Endothelial cell of umbilical vein (primary cell): Measurements from ENCODE around the gene GALNT17. TPM values are rescaled to one million over a fixed set of nuclear protein-coding genes. Genes with fewer than 3 reads are reported as not detected.

Experiments used
- BruUV-seq: library from RNA; stranded (reverse); fragments of 400-500 nt; replicated peaks from 2 replicates; lab custom pipeline; 2021; lab: Mats Ljungman, UMichigan
- CTCF ChIA-PET: fragments of 300-600, 350-600 bp; sonication (Branson Sonifier 250); formaldehyde crosslinking; loops from one replicate; lab custom pipeline; 2021; ENCODE audit warnings: antibody characterized with exemption, inconsistent platforms; lab: Charles Lee
- POLR2A ChIA-PET: fragments of 300-600, 350-600 bp; sonication (Branson Sonifier 250); formaldehyde crosslinking; loops from one replicate; lab custom pipeline; 2021; ENCODE audit warnings: antibody characterized with exemption, inconsistent platforms; lab: Charles Lee
- DNase-seq: peaks from one replicate; pipeline ENCODE4 v3.0.0-alpha.2; 2011; ENCODE audit warnings: low read depth, low spot score
- FAIRE-seq: peaks from 2 replicates; lab custom pipeline; 2011; peaks lifted over from hg19 to GRCh38; lab: Jason Lieb, UNC
- H2AFZ ChIP-seq: 2 replicates; pipeline ENCODE4 v1.6.0; 2012; ENCODE audit warnings: low read depth, low read length, control low read depth, inconsistent platforms
- H3K27ac ChIP-seq: 2 replicates; pipeline ENCODE4 v1.5.1; 2011; ENCODE audit warnings: low read depth, mild to moderate bottlenecking, control low read depth, low read length, moderate library complexity; ENCODE audit not compliant: insufficient read depth
- H3K27me3 ChIP-seq, 2 experiments: 2 replicates each; pipeline versions ENCODE4 v1.6.0 to v1.6.1; 2011; ENCODE audit warnings: low read length in 2 of 2, mixed read lengths in 1 of 2; ENCODE audit not compliant: control insufficient read depth in 2 of 2, insufficient read depth in 2 of 2
- H3K36me3 ChIP-seq, 2 experiments: 2 replicates in 1 of 2; 3 replicates in 1 of 2; pipeline ENCODE4 v1.5.1; 2011; ENCODE audit warnings: low read length in 2 of 2, mild to moderate bottlenecking in 1 of 2, moderate library complexity in 1 of 2; ENCODE audit not compliant: control insufficient read depth in 2 of 2, insufficient read depth in 2 of 2; ENCODE audit errors: extremely low read depth in 1 of 2
- H3K4me1 ChIP-seq: 3 replicates; pipeline ENCODE4 v1.5.1; 2011; ENCODE audit warnings: mild to moderate bottlenecking, low read length; ENCODE audit not compliant: control insufficient read depth, insufficient read depth; ENCODE audit errors: extremely low read depth
- H3K4me2 ChIP-seq: 2 replicates; pipeline ENCODE4 v1.6.1; 2011; ENCODE audit warnings: low read length, control low read depth, mixed read lengths; ENCODE audit not compliant: insufficient read depth
- H3K4me3 ChIP-seq, 3 experiments: fragments of 200-600 bp in 1 of 3; sonication (generic), shearing (Covaris generic) in 1 of 3; replicated peaks in 1 of 3; 2 replicates each; pipeline ENCODE4 v1.5.1; 2011 to 2016; ENCODE audit warnings: control low read depth in 3 of 3, low read length in 3 of 3, mild to moderate bottlenecking in 2 of 3, inconsistent platforms in 1 of 3, low read depth in 1 of 3, moderate library complexity in 1 of 3; ENCODE audit not compliant: insufficient read depth in 1 of 3
- H3K79me2 ChIP-seq: 2 replicates; pipeline ENCODE4 v1.6.0; 2012; ENCODE audit warnings: low read length, inconsistent platforms; ENCODE audit not compliant: control insufficient read depth, insufficient read depth
- H3K9ac ChIP-seq: replicated peaks from 2 replicates; pipeline ENCODE3; 2011; ENCODE audit warnings: low read length, control low read depth; ENCODE audit not compliant: insufficient read depth; ENCODE audit errors: extremely low read depth
- H3K9me1 ChIP-seq: replicated peaks from 3 replicates; pipeline ENCODE4 v1.6.0; 2011; ENCODE audit warnings: mild to moderate bottlenecking, low read length; ENCODE audit not compliant: control insufficient read depth, insufficient read depth; ENCODE audit errors: extremely low read depth
- H3K9me3 ChIP-seq: replicated peaks from 2 replicates; pipeline ENCODE4 v1.5.1; 2012; ENCODE audit warnings: low read length, inconsistent platforms; ENCODE audit not compliant: control insufficient read depth, insufficient read depth
- H4K20me1 ChIP-seq: replicated peaks from 2 replicates; pipeline ENCODE3; 2011; ENCODE audit warnings: mild to moderate bottlenecking, low read length; ENCODE audit not compliant: control insufficient read depth, insufficient read depth; ENCODE audit errors: extremely low read depth
- CTCF ChIP-seq, 2 donors: IDR thresholded peaks; 1 replicate in 1 of 2; 2 replicates in 1 of 2; pipeline ENCODE4 v1.5.1; 2011; ENCODE audit warnings: low read length in 2 of 2, mild to moderate bottlenecking in 2 of 2, moderate library complexity in 2 of 2, control low read depth in 1 of 2, inconsistent platforms in 1 of 2, low read depth in 1 of 2; ENCODE audit not compliant: insufficient read depth in 1 of 2; ENCODE audit errors: extremely low read depth in 1 of 2
- EZH2 ChIP-seq: IDR thresholded peaks from 2 replicates; pipeline ENCODE4 v1.6.1; 2012; ENCODE audit warnings: borderline replicate concordance, low read depth, mild to moderate bottlenecking, moderate library complexity, low read length, inconsistent platforms; ENCODE audit not compliant: severe bottlenecking
- FOS ChIP-seq: IDR thresholded peaks from 2 replicates; pipeline ENCODE4 v1.6.1; 2011; ENCODE audit warnings: mild to moderate bottlenecking, low read length, moderate library complexity, borderline replicate concordance; ENCODE audit not compliant: insufficient read depth
- GATA2 ChIP-seq: IDR thresholded peaks from 2 replicates; pipeline ENCODE4 v1.7.0; 2011; ENCODE audit warnings: low read depth, mild to moderate bottlenecking, moderate library complexity, mixed read lengths, low read length; ENCODE audit not compliant: insufficient read length, insufficient read depth
- JUN ChIP-seq: IDR thresholded peaks from 2 replicates; pipeline ENCODE4 v1.6.1; 2011; ENCODE audit warnings: borderline replicate concordance, low read depth; ENCODE audit not compliant: insufficient read length, insufficient read depth
- MAX ChIP-seq: IDR thresholded peaks from 2 replicates; pipeline ENCODE4 v1.6.1; 2011; ENCODE audit not compliant: insufficient read depth, insufficient read length
- MYC ChIP-seq: IDR thresholded peaks from one replicate; pipeline ENCODE4 v1.6.1; 2011; ENCODE audit warnings: mild to moderate bottlenecking, low read depth, low read length
- POLR2A ChIP-seq: IDR thresholded peaks from 2 replicates; pipeline ENCODE4 v1.6.1; 2012; ENCODE audit warnings: low read depth, mild to moderate bottlenecking, control low read depth, low read length
- POLR2AphosphoS5 ChIP-seq: IDR thresholded peaks from 2 replicates; pipeline ENCODE4 v1.6.1; 2012; ENCODE audit warnings: low read depth, mild to moderate bottlenecking, control low read depth, low read length, moderate library complexity; ENCODE audit not compliant: insufficient read depth
- dilution Hi-C: fragments of 300-500 bp; cut with MboI; formaldehyde crosslinking; loops from one replicate; pipeline ENCODE4 v1.15.0; 2019; ENCODE audit warnings: low sequenced_read_pairs; ENCODE audit not compliant: extremely low pct_ligation_motif_present
- intact Hi-C: fragments of 100-400 bp; cut with micrococcal nuclease; formaldehyde crosslinking; loops from one replicate; pipeline ENCODE4 v1.10.0; 2022
- polyA plus RNA-seq, 4 experiments: library from polyadenylated mRNA; depleted of rRNA in 3 of 4; stranded (reverse) in 3 of 4; unstranded in 1 of 4; fragments of >200 nt; gene quantifications; 2 replicates each; pipeline versions ENCODE4 v1.2.1 to v1.2.3, GENCODE V29; 2011 to 2012; ENCODE audit warnings: missing spikeins in 1 of 4
- total RNA-seq: library from RNA; stranded (reverse); gene quantifications from 2 replicates; pipeline ENCODE4 v1.2.3, GENCODE V29; 2021

The GALNT17 gene
- total and polyA plus RNA-seq, 2 donors (not counting 3 experiments of a cell fraction or from before 2014, with no cell fraction given), result not detected

- no peaks in the 10 kb centered on the region for H3K36me3 ChIP-seq
- dilution Hi-C loops (no loop called here), intact Hi-C loops (no loop called here)
- H4K20me1 ChIP-seq, result no peaks in the 10 kb centered on the region
- no peaks in the 10 kb centered on the region for H3K79me2 ChIP-seq
- ChIA-PET CTCF (no interaction called here), POLR2A (no interaction called here)
- no peaks in the 10 kb centered on the region for H3K27me3 ChIP-seq
- no peaks in the 10 kb centered on the region for H3K4me1 ChIP-seq
- H3K9me1 ChIP-seq, result no peaks in the 10 kb centered on the region
- no peak overlapping the region for H3K27ac ChIP-seq
- FAIRE-seq, result no peak
- no peak overlapping the region for H3K9ac ChIP-seq
- TF ChIP-seq JUN, result no peak
- TF ChIP-seq EZH2, result no peak
- no peak for TF ChIP-seq POLR2AphosphoS5
- TF ChIP-seq MYC, result no peak
- no peak for TF ChIP-seq POLR2A
- no peak for TF ChIP-seq GATA2
- no peak for TF ChIP-seq FOS
- no peak for TF ChIP-seq CTCF (IDR thresholded peaks at IDR 0.05; ENCODE audit: extremely low read depth in 1 of 2, insufficient read depth in 1 of 2, low read depth in 1 of 2, low read length in 2 of 2)
- no peak for TF ChIP-seq MAX
- no peak for DNase-seq
- H2AFZ ChIP-seq, result no peak overlapping the region
- no TSS peak for BruUV-seq
- H3K4me3 ChIP-seq, result no peak overlapping the region
- no peak overlapping the region for H3K4me2 ChIP-seq
- peaks cover 2% of the 10 kb centered on the region for H3K9me3 ChIP-seq
These were observed 155.0 kb downstream of the GALNT17 start for GRCh38 chr7:71286924-71287323.
